PFSK-1 (cell line): ENCODE results near the gene ZFAND3.

Experiments
- FOXP2 ChIP-seq: optimal IDR thresholded peaks from 2 replicates; pipeline ENCODE3; 2011; ENCODE audit warnings: borderline replicate concordance, control low read depth, inconsistent platforms; ENCODE audit not compliant: insufficient read depth; ENCODE audit errors: extremely low read length, extremely low read depth
- POLR2AphosphoS5 ChIP-seq: IDR thresholded peaks from 2 replicates; pipeline ENCODE4 v1.6.1; 2012; ENCODE audit warnings: low read depth, mild to moderate bottlenecking, control low read depth, low read length, moderate library complexity
- SIN3A ChIP-seq: IDR thresholded peaks from 2 replicates; pipeline ENCODE4 v1.6.1; 2012; ENCODE audit warnings: mild to moderate bottlenecking, low read length, moderate library complexity, borderline replicate concordance; ENCODE audit not compliant: insufficient read depth
- TAF1 ChIP-seq: IDR thresholded peaks from 2 replicates; pipeline ENCODE4 v1.6.1; 2012; ENCODE audit warnings: low read length, control low read depth, borderline replicate concordance; ENCODE audit not compliant: insufficient read depth
- TF ChIP-seq, protein P1 (sequence below), 2 experiments: IDR thresholded peaks; 2 replicates each; pipeline versions ENCODE4 v1.6.1 to v1.8.0; 2011 to 2012; ENCODE audit warnings: low read depth in 2 of 2, low read length in 2 of 2, control low read depth in 1 of 2, inconsistent platforms in 1 of 2, mild to moderate bottlenecking in 1 of 2, moderate library complexity in 1 of 2; ENCODE audit not compliant: insufficient read depth in 1 of 2

The ZFAND3 gene

DNA sequence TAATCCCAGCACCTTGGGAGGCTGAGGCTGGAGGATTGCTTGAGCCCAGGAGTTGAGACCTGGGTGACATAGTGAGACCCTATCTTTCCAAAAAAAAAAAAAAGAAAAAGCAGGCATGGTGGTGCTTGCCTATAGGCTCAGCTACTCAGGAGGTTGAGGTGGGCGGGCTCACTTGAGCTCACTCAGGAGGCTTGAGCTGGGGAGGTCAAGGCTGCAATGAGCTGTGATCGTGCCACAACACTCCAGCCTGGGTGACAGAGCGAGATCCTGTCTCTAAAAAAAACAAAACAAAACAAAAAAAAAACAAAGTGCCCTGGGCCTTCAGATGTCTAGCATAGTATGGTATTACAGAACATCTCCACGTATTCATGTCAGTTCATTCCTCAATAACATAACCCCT, 42.9 kb downstream of the ZFAND3 start:
- TF ChIP-seq SIN3A: no peak

DNA sequence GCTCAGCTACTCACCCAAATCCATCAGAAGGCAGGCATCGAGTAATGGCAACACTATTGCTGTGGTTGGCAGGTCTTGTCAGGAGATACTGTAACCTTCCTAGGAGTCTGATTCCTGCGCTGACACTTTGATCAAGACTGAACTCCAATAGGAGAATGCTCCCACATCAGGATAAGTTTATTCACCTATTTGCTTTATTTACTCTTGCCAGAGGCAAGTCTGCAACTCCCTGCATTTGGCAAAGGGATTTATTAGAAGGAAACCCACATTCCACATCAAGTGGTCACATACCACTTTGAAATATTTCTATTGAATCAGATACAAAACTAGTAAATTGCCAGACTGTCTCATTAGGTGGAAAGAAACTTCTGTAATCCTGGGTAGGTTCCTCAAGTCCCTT, 43.5 kb downstream of the ZFAND3 start:
- TF ChIP-seq, protein P1, sequence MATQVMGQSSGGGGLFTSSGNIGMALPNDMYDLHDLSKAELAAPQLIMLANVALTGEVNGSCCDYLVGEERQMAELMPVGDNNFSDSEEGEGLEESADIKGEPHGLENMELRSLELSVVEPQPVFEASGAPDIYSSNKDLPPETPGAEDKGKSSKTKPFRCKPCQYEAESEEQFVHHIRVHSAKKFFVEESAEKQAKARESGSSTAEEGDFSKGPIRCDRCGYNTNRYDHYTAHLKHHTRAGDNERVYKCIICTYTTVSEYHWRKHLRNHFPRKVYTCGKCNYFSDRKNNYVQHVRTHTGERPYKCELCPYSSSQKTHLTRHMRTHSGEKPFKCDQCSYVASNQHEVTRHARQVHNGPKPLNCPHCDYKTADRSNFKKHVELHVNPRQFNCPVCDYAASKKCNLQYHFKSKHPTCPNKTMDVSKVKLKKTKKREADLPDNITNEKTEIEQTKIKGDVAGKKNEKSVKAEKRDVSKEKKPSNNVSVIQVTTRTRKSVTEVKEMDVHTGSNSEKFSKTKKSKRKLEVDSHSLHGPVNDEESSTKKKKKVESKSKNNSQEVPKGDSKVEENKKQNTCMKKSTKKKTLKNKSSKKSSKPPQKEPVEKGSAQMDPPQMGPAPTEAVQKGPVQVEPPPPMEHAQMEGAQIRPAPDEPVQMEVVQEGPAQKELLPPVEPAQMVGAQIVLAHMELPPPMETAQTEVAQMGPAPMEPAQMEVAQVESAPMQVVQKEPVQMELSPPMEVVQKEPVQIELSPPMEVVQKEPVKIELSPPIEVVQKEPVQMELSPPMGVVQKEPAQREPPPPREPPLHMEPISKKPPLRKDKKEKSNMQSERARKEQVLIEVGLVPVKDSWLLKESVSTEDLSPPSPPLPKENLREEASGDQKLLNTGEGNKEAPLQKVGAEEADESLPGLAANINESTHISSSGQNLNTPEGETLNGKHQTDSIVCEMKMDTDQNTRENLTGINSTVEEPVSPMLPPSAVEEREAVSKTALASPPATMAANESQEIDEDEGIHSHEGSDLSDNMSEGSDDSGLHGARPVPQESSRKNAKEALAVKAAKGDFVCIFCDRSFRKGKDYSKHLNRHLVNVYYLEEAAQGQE (IDR thresholded peaks at IDR 0.05; ENCODE audit: insufficient read depth in 1 of 2, low read depth in 2 of 2, low read length in 2 of 2): no peak
- TF ChIP-seq FOXP2 (no peak), SIN3A (no peak), POLR2AphosphoS5 (no peak), TAF1 (no peak)

DNA sequence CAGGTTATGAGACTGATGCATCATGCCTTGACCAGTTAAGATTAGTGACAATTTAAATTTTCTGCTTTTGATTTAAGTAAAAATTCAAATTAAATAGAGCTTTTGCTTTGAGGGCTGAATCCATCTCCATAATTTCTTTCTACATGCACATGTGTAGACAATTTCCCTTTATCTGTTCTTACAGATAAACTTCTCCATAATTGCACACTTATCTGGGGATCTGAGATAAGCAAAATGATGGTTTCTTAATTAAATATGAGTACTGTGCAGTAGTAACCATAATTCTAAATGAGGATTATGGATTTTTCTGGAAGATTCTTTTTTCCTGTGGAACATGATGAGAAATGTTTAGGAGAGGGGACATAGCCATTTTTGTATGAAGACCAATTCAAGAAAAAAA, 44.7 kb downstream of the ZFAND3 start:
- TF ChIP-seq, protein P1 (IDR thresholded peaks at IDR 0.05; ENCODE audit: insufficient read depth in 1 of 2, low read depth in 2 of 2, low read length in 2 of 2): no peak
- TF ChIP-seq SIN3A (no peak), POLR2AphosphoS5 (no peak), FOXP2 (no peak), TAF1 (no peak)

DNA sequence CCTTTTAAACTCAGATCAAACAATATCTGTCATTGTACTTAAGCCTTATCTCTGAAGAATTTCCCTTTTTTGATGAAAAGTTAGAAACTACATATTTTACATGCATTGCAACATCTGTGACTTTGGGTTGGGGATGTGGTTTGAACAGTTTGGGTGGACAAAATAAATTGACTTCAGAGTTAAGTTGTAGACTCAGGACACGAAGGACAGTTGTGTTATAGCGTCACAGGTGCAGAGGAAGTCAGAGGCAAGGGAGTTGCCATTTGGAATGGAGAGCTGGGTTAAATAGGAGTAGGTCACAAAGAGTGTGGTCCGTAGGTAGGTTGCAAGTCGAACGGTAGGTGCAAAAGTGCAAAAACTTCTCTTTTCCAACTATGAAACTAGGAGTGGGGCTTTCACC, 46.0 kb downstream of the ZFAND3 start:
- TF ChIP-seq POLR2AphosphoS5 (no peak), FOXP2 (no peak), TAF1 (no peak), SIN3A (no peak)
- TF ChIP-seq, protein P1 (IDR thresholded peaks at IDR 0.05; ENCODE audit: insufficient read depth in 1 of 2, low read depth in 2 of 2, low read length in 2 of 2): no peak

DNA sequence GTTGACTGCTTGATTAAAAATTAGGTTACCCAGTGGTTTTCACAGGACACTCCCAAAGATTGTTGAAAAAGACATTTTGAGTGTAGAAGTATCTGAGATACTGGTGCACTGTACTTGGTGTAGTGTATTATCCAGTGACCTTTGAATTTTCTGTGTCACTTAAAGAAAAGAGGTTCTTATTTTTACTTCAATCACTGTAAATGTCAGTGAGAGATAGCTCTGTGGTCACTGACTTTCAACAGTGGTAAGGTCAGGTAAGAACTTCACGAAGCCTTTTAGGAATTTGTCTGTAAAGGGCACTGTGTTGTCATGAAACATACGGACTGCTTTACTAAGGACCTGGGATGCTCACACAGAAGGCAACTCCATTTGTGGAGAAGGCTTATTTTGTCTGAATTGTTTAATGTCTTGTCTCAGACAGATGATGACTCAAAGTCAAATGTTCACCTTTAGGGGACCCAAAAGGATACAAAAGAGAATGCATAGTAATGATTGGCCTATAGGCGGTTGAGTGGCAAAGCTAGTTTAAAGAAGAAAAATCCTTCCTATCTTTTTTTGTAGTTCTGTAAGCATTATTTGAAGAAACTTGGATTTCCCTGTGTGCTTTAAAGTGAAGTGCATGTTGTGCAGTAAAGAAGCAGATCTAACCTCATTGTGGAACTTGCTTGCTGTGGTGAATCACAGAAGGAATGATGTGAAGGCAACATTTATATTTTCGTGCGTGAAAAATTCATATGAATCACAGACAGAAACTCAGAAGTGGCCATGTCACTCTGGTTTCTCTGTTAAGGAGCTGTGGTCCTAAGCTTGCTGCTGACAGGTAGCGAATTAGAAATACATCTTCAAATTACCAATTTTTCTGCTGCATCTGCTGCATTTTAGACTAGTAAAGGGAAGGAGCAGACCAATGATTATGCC, 47.3 kb downstream of the ZFAND3 start:
- TF ChIP-seq FOXP2 (no peak), SIN3A (no peak), POLR2AphosphoS5 (no peak), TAF1 (no peak)
- TF ChIP-seq, protein P1 (IDR thresholded peaks at IDR 0.05; ENCODE audit: insufficient read depth in 1 of 2, low read depth in 2 of 2, low read length in 2 of 2): no peak
